Activated T-cell treated with anti-CD3 and anti-CD28 coated beads, Interleukin-2, amount 50 U/mL, for 72 hours (primary cell): Measurements from ENCODE around the gene TMA7B. TPM values are rescaled to one million over a fixed set of nuclear protein-coding genes. Genes with fewer than 3 reads are reported as not detected.
A peak's percentile ranks its signal among the peaks of the same experiment; 100 is the strongest.

ENCODE experiments used
- ATAC-seq, 2 donors: fragments of 150-1000 bp; cut with Tn5 transposase; replicated peaks in 1 of 2; 2 replicates each; pipeline ENCODE4 v1.10.0; 2021; ENCODE audit warnings: moderate library complexity in 2 of 2, mild to moderate bottlenecking in 1 of 2
- DNase-seq, 2 donors: peaks; one replicate each; pipeline ENCODE4 v3.0.0; 2021 to 2022; ENCODE audit warnings: mixed read lengths in 1 of 2
- H3K27ac Mint-ChIP-seq: one replicate; pipeline ENCODE4 v1.8.0; 2022; ENCODE audit warnings: mild to moderate bottlenecking, moderate library complexity, mixed read lengths
- H3K27me3 Mint-ChIP-seq: one replicate; pipeline ENCODE4 v1.8.0; 2022; ENCODE audit warnings: low read depth, mixed read lengths
- H3K36me3 Mint-ChIP-seq, 2 donors: one replicate each; pipeline ENCODE4 v1.8.0; 2022; ENCODE audit warnings: mixed read lengths in 2 of 2, mild to moderate bottlenecking in 1 of 2; ENCODE audit not compliant: insufficient read depth in 2 of 2
- H3K4me1 Mint-ChIP-seq: one replicate; pipeline ENCODE4 v1.8.0; 2022; ENCODE audit warnings: low read depth, mixed read lengths
- H3K4me3 Mint-ChIP-seq, 2 donors: one replicate each; pipeline ENCODE4 v1.8.0; 2022; ENCODE audit warnings: mild to moderate bottlenecking in 2 of 2, mixed read lengths in 2 of 2, moderate library complexity in 2 of 2
- H3K9me3 Mint-ChIP-seq, 2 donors: one replicate each; pipeline ENCODE4 v1.8.0; 2022; ENCODE audit warnings: mixed read lengths in 2 of 2
- total RNA-seq, 2 donors: library from RNA; stranded (reverse); gene quantifications; one replicate each; pipeline ENCODE4 v1.2.3, GENCODE V29; 2022

Gene TMA7B
- total RNA-seq, 2 donors from 2014 or later, result 1.4 to 2.5 TPM

GRCh38 chr22:39965748-39966147, 5.6 kb downstream of the TMA7B start:
- Mint-ChIP-seq H3K4me3 (no peak overlapping the region), H3K36me3 (peaks cover 9 to 30% of the 10 kb centered on the region in 2 donors), H3K9me3 (no peaks in the 10 kb centered on the region), H3K4me1 (peaks cover 25% of the 10 kb centered on the region), H3K27me3 (no peaks in the 10 kb centered on the region), H3K27ac (no peak overlapping the region)
- ATAC-seq (no peak), DNase-seq (no peak)

GRCh38 chr22:39966470-39966869, 6.3 kb downstream of the TMA7B start:
- Mint-ChIP-seq H3K36me3 (peaks cover 9 to 31% of the 10 kb centered on the region in 2 donors), H3K4me1 (peaks cover 18% of the 10 kb centered on the region), H3K4me3 (no peak overlapping the region), H3K27ac (no peak overlapping the region), H3K9me3 (no peaks in the 10 kb centered on the region), H3K27me3 (no peaks in the 10 kb centered on the region)
- no peak for ATAC-seq
- no peak for DNase-seq

GRCh38 chr22:39967103-39967829, 7.1 kb downstream of the TMA7B start:
- DNase-seq (no peak), ATAC-seq (no peak)
- peak overlapping the region; percentile 34 for H3K27ac Mint-ChIP-seq
- H3K4me3 Mint-ChIP-seq, result no peak overlapping the region
- no peaks in the 10 kb centered on the region for H3K27me3 Mint-ChIP-seq
- peaks cover 11% of the 10 kb centered on the region for H3K4me1 Mint-ChIP-seq
- H3K9me3 Mint-ChIP-seq, result no peaks in the 10 kb centered on the region
- H3K36me3 Mint-ChIP-seq, result peaks cover 9 to 27% of the 10 kb centered on the region in 2 donors

- DNase-seq, result no peak
- peaks cover 11 to 22% of the 10 kb centered on the region in 2 donors for H3K36me3 Mint-ChIP-seq
These were observed 8.1 kb downstream of the TMA7B start for GRCh38 chr22:39967996-39968972.

GRCh38 chr22:39970742-39971141, 10.5 kb downstream of the TMA7B start:
- no peaks in the 10 kb centered on the region for H3K27me3 Mint-ChIP-seq
- no peaks in the 10 kb centered on the region for H3K9me3 Mint-ChIP-seq
- DNase-seq (no peak), ATAC-seq (no peak)
- no peak overlapping the region for H3K27ac Mint-ChIP-seq
- no peaks in the 10 kb centered on the region for H3K4me1 Mint-ChIP-seq
- H3K36me3 Mint-ChIP-seq, result peaks cover 9 to 20% of the 10 kb centered on the region in 2 donors
- no peak overlapping the region for H3K4me3 Mint-ChIP-seq

More at GRCh38 chr22:39967996-39968972, 8.1 kb downstream of the TMA7B start:
- H3K4me3 Mint-ChIP-seq, result no peak overlapping the region
- no peak overlapping the region for H3K27ac Mint-ChIP-seq
- peaks cover 3% of the 10 kb centered on the region for H3K4me1 Mint-ChIP-seq
- ATAC-seq, result no peak
- no peaks in the 10 kb centered on the region for H3K9me3 Mint-ChIP-seq
- no peaks in the 10 kb centered on the region for H3K27me3 Mint-ChIP-seq

GRCh38 chr22:39972641-39973040, 12.4 kb downstream of the TMA7B start:
- Mint-ChIP-seq H3K27ac (no peak overlapping the region), H3K27me3 (no peaks in the 10 kb centered on the region), H3K4me3 (no peak overlapping the region), H3K9me3 (no peaks in the 10 kb centered on the region), H3K4me1 (peaks cover under 1% of the 10 kb centered on the region), H3K36me3 (peaks cover 11 to 21% of the 10 kb centered on the region in 2 donors)
- ATAC-seq, result no peak
- DNase-seq, result no peak

GRCh38 chr22:39973656-39974055, 13.5 kb downstream of the TMA7B start:
- no peaks in the 10 kb centered on the region for H3K27me3 Mint-ChIP-seq
- no peaks in the 10 kb centered on the region for H3K9me3 Mint-ChIP-seq
- H3K36me3 Mint-ChIP-seq, result peaks cover 9 to 22% of the 10 kb centered on the region in 2 donors
- peaks cover 7% of the 10 kb centered on the region for H3K4me1 Mint-ChIP-seq
- DNase-seq (no peak), ATAC-seq (no peak)
- H3K4me3 Mint-ChIP-seq, result no peak overlapping the region
- no peak overlapping the region for H3K27ac Mint-ChIP-seq

- ATAC-seq, result no peak
- H3K27me3 Mint-ChIP-seq, result no peaks in the 10 kb centered on the region
- H3K4me3 Mint-ChIP-seq, result no peak overlapping the region
- H3K4me1 Mint-ChIP-seq, result peaks cover 10% of the 10 kb centered on the region
- no peak overlapping the region for H3K27ac Mint-ChIP-seq
- H3K9me3 Mint-ChIP-seq, result no peaks in the 10 kb centered on the region
- H3K36me3 Mint-ChIP-seq, result peaks cover 9 to 20% of the 10 kb centered on the region in 2 donors
- no peak for DNase-seq
These were observed 13.9 kb downstream of the TMA7B start for GRCh38 chr22:39974065-39974464.

- peak; percentile 43 to 49 for ATAC-seq
- H3K36me3 Mint-ChIP-seq, result peaks cover 4 to 11% of the 10 kb centered on the region in 2 donors
These were observed 18.9 kb downstream of the TMA7B start for GRCh38 chr22:39979048-39979447.

GRCh38 chr22:39979458-39979857, 19.3 kb downstream of the TMA7B start:
- no peaks in the 10 kb centered on the region for H3K9me3 Mint-ChIP-seq
- no peaks in the 10 kb centered on the region for H3K27me3 Mint-ChIP-seq
- no peak overlapping the region for H3K4me3 Mint-ChIP-seq
- DNase-seq (no peak), ATAC-seq (no peak)
- H3K27ac Mint-ChIP-seq, result no peak overlapping the region
- H3K36me3 Mint-ChIP-seq, result peaks cover 4 to 11% of the 10 kb centered on the region in 2 donors
- peaks cover 28% of the 10 kb centered on the region for H3K4me1 Mint-ChIP-seq

More at GRCh38 chr22:39979048-39979447, 18.9 kb downstream of the TMA7B start:
- Mint-ChIP-seq H3K4me3 (no peak overlapping the region), H3K27me3 (no peaks in the 10 kb centered on the region), H3K27ac (no peak overlapping the region), H3K9me3 (no peaks in the 10 kb centered on the region), H3K4me1 (peaks cover 28% of the 10 kb centered on the region)
- DNase-seq, result no peak

- Mint-ChIP-seq H3K27me3 (no peaks in the 10 kb centered on the region), H3K27ac (no peak overlapping the region), H3K36me3 (peaks cover 4% of the 10 kb centered on the region in 2 donors), H3K4me1 (peaks cover 37% of the 10 kb centered on the region), H3K4me3 (no peak overlapping the region), H3K9me3 (no peaks in the 10 kb centered on the region)
- DNase-seq (no peak), ATAC-seq (peak in 1 of 2 donors; percentile 20)
These were observed 20.4 kb downstream of the TMA7B start for GRCh38 chr22:39980596-39980995.

GRCh38 chr22:39983346-39983745, 23.1 kb downstream of the TMA7B start:
- H3K4me3 Mint-ChIP-seq, result no peak overlapping the region
- H3K9me3 Mint-ChIP-seq, result no peaks in the 10 kb centered on the region
- H3K27ac Mint-ChIP-seq, result no peak overlapping the region
- no peak for ATAC-seq
- peaks cover 40% of the 10 kb centered on the region for H3K4me1 Mint-ChIP-seq
- no peaks in the 10 kb centered on the region for H3K36me3 Mint-ChIP-seq
- H3K27me3 Mint-ChIP-seq, result no peaks in the 10 kb centered on the region
- no peak for DNase-seq

GRCh38 chr22:39984006-39984405, 23.8 kb downstream of the TMA7B start:
- no peak for ATAC-seq
- Mint-ChIP-seq H3K36me3 (no peaks in the 10 kb centered on the region), H3K9me3 (no peaks in the 10 kb centered on the region), H3K27me3 (no peaks in the 10 kb centered on the region), H3K27ac (no peak overlapping the region), H3K4me1 (peaks cover 37% of the 10 kb centered on the region), H3K4me3 (no peak overlapping the region)
- no peak for DNase-seq
